ENCODE measurements around the gene TCF23. TPM values are rescaled to one million over a fixed set of nuclear protein-coding genes. Genes with fewer than 3 reads are reported as not detected.
A peak's percentile ranks its signal among the peaks of the same experiment; 100 is the strongest.
"Not testable (repeated sequence)": the region's sequence is repeated elsewhere in the genome, so short reads cannot be mapped to it uniquely, and the experiment has no call there.

The TCF23 gene
- total RNA-seq, 1 donor from 2014 or later, result 0.12 TPM

- DNase-seq (ENCODE audit: low spot score), result no peak
Measured at GRCh38 chr2:27154488-27154887, 5.7 kb downstream of the TCF23 start.

- no peak for DNase-seq (ENCODE audit: low spot score)
Measured at GRCh38 chr2:27155069-27155520, 6.3 kb downstream of the TCF23 start.

- DNase-seq (ENCODE audit: low spot score), result no peak
Measured at GRCh38 chr2:27158468-27158867, 9.7 kb downstream of the TCF23 start.

DNA sequence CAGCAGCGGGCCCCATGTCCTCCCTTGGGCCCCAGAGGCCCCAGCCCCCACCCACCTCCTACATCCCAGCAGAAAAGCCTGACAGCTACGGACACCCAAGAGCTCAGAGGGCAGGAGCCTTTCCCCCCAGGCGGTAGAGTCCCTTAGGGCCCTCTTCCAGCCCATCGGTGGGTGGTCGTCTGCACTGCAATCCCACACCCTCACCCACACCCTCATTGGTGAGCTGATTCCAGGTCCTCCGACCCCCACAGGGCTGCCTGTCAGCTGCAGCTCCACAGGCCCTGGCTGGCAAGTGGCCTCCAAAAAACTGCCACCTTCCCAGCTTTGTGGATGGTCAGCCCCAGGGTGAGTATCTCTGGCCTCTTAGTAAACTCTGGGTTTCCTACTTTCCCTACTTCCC, 10.5 kb downstream of the TCF23 start:
- DNase-seq (ENCODE audit: low spot score), result no peak

- no peak for DNase-seq (ENCODE audit: low spot score)
Measured at GRCh38 chr2:27160191-27160590, 11.4 kb downstream of the TCF23 start.

GRCh38 chr2:27162151-27163121, 13.6 kb downstream of the TCF23 start:
- no peak for DNase-seq (ENCODE audit: low spot score)

GRCh38 chr2:27164960-27165763, 16.4 kb downstream of the TCF23 start:
- no peak for DNase-seq (ENCODE audit: low spot score)

- no peak for DNase-seq (ENCODE audit: low spot score)
Measured at GRCh38 chr2:27170581-27171337, 22.0 kb downstream of the TCF23 start.

DNA sequence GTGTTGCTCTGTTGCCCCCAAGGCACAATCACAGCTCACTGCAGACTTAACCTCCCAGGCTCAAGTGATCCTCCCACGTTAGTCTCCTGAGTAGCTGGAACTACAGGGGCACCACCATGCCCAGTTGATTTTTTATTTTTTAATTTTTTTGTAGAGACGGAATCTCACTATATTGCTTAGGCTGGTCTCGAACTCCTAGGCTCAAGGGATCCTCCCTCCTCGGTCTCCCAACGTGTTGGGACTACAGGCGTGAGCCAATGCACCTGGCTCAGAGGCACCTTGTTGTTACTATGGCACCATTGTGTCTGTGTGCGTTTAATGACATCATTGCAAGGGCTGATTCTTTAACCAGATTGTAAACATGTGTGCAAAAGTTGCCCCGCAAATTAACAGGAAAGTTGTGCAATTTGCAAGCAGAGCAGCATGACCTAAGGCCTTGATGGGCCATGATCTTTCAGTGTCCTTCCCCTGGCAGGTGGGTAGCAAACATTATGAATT, 22.6 kb downstream of the TCF23 start:
- no peak for DNase-seq (ENCODE audit: low spot score)

- DNase-seq (ENCODE audit: low spot score), result no peak
Measured at GRCh38 chr2:27174638-27175037, 25.8 kb downstream of the TCF23 start.

GRCh38 chr2:27175330-27175729, 26.5 kb downstream of the TCF23 start:
- no peak for DNase-seq (ENCODE audit: low spot score)

- DNase-seq (ENCODE audit: low spot score), result not testable (repeated sequence)
Measured at GRCh38 chr2:27175781-27176180, 27.0 kb downstream of the TCF23 start.

GRCh38 chr2:27177441-27178351, 28.9 kb downstream of the TCF23 start:
- no peak for DNase-seq (ENCODE audit: low spot score)

- DNase-seq (ENCODE audit: low spot score), result no peak
Measured at GRCh38 chr2:27178469-27178868, 29.7 kb downstream of the TCF23 start.

DNA sequence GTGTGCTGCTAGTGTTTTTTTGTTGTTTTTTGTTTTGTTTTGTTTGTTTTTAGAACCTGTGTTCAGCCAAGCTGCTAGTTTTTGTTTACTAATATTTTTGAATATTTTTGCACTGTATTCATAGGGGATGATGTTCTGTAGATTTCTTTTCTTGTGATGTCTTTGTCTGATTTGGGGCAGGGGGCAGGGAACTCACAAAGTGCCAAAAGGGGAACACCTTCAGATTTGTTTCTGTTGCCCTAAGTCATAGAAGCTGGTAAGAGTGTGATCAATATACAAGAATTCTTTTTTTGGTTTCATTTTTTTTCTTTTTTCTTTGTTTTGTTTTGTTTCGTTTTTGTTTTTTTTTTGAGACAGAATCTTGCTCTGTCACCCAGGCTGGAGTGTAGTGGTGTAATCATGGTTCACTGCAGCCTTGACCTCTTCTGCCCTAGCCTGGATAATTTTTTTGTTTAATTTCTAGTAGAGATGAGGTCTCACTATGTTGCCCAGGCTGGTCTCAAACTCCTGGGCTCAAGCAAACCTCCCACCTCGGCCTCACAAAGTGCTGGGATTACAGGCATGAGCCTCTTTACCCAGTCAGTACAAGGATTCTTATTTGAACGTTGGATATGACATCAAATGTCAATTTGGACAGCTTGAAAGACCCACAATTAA, 30.7 kb downstream of the TCF23 start:
- DNase-seq (ENCODE audit: low spot score), result no peak

DNA sequence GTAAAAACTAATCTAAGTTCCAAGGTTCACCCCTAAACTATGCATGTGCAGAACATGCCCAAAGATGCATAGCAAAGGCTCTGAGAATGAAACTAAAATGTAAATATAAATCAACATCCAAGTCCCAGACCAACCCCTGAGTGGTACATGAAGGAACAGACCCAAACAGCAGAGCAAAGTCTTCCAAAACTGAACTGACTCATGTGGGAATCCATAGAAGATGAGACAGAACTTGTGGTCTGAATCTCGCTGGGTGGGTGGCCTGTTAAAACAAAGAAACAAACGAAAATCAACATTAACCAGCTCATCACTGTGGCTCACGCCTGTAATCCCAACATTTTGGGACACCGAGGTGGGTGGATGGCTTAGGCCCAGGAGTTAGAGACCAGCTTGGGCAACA, 33.5 kb downstream of the TCF23 start:
- DNase-seq (ENCODE audit: low spot score), result no peak

DNA sequence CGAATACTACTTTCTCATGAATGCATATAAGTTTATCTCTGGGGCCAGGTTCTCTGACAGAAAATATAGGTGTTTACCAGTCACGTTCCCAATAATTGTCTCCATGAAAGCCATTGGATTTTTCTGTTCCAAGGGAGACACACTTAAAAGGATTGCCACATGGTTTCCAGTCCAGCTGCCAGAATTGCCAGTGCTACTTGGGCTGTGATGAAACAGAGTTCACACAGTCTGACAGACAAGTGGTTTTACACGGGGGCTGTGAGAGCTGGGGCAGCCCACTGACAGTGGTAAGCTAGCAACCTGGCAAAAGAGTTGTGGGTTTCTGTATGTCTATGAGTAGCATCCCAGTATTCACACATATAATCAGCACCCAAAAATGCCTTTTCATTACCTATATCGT, 35.3 kb downstream of the TCF23 start:
- no peak for DNase-seq (ENCODE audit: low spot score)

GRCh38 chr2:27185331-27186026, 36.7 kb downstream of the TCF23 start:
- DNase-seq (ENCODE audit: low spot score), result peak; percentile 36

DNA sequence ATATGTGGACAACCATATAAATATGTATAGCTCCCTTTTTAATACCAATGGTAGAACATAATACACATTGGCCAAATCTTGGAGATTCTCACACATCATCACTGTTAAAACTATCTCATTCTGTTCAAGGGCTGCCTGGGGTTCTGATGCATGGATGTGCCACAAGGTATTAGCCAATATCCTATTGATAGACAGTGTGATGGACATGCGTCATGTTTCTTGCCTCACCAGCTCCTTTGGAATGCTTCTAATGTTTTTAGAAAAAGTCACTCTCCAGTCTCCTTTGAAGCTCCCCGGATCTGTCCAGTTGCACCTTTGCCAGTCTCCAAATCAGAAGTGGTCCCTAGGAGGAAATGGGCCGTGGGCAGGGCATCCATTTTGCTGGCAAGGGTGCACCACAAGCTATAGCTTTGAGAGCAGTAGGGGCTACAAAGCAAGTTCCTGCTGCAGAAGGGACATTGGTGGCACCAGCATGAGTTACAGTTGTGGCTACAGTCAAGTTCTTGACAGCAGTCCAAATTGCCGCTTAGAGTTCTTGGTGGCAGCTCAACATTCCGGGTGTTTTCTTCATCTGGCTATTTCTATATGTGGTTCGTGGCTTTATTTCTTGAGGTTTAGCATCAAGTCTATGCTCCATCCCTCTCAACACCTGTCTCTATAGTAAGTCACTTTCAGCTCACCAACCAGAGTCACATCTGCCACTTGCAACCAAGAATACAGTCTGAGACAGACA, 38.0 kb downstream of the TCF23 start:
- DNase-seq (ENCODE audit: low spot score), result no peak

Data from mucosa of gallbladder (tissue), 1 donor.